Cardiac muscle cell (in vitro differentiated cells and primary cell): ENCODE results near the gene FNDC3B. TPM values are rescaled to one million over a fixed set of nuclear protein-coding genes. Genes with fewer than 3 reads are reported as not detected.
"Not testable (repeated sequence)": the region's sequence is repeated elsewhere in the genome, so short reads cannot be mapped to it uniquely, and the experiment has no call there.

ENCODE experiments used
- DNase-seq, 2 donors: peaks; one replicate each; pipeline versions ENCODE4 v3.0.0 to v3.0.0-alpha.2; 2010 to 2017; ENCODE audit warnings: low read depth in 1 of 2, low spot score in 1 of 2
- H3K27ac ChIP-seq: fragments of 200-600 bp; sonication (generic); 2 replicates; pipeline ENCODE4 v1.5.1; 2016
- H3K27me3 ChIP-seq: fragments of 200-600 bp; sonication (generic); 2 replicates; pipeline ENCODE4 v1.6.0; 2016; ENCODE audit warnings: control low read depth
- H3K36me3 ChIP-seq: fragments of 200-600 bp; sonication (generic); 2 replicates; pipeline ENCODE4 v1.5.1; 2016; ENCODE audit warnings: control low read depth
- H3K4me1 ChIP-seq: fragments of 200-600 bp; sonication (generic); 2 replicates; pipeline ENCODE4 v1.8.1; 2017; ENCODE audit warnings: low read depth, mild to moderate bottlenecking, mixed run types
- H3K4me3 ChIP-seq: fragments of 200-600 bp; sonication (generic); 2 replicates; pipeline ENCODE4 v1.5.1; 2016; ENCODE audit warnings: mild to moderate bottlenecking
- H3K9me3 ChIP-seq: fragments of 200-600 bp; sonication (generic); 2 replicates; pipeline ENCODE4 v1.5.1; 2017; ENCODE audit warnings: low read depth, mild to moderate bottlenecking, control low read depth
- CTCF ChIP-seq: IDR thresholded peaks from 2 replicates; pipeline ENCODE4 v1.5.1; 2012; ENCODE audit warnings: low read depth, mild to moderate bottlenecking, low read length
- polyA plus RNA-seq: library from polyadenylated mRNA; unstranded; fragments of >200 nt; fragmentation: Nextera tagmentation; extraction: Ambion mirVana; gene quantifications from 2 replicates; pipeline ENCODE4 v1.2.1, GENCODE V29; 2016
- total RNA-seq: library from RNA; depleted of rRNA; stranded (reverse); fragments of >200 nt; gene quantifications from 2 replicates; pipeline ENCODE4 v1.2.3, GENCODE V29; 2016

Gene FNDC3B
- total and polyA plus RNA-seq, 2 experiments from 2014 or later, result 55.2 to 62.3 TPM

DNA sequence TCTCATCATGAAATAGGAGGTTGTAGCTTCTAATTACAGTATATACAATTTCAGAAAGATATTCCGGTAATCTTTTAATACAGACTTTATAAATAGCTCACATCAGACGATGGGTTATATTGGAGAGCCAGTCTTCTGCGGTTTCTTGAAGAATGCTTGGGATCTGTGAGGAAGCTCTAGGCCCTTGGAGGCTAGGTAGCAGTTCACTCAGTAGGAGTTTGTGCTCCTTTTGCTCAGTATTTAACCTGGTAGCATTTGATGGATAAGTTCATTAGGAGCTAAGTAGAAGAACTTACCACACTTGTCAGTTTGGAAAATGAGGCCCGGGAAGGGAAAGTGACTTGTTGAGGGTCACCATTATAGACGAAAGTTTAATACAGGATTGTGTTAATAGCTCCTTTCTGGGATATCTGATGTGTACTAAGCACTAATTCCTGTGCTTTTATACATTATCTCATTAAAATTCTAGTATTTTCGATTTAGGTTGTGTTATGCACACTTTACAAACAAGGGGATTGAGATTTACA, 2.8 kb downstream of the FNDC3B start:
- Histone ChIP-seq H3K27me3 (no peaks in the 10 kb centered on the region), H3K27ac (peak overlapping the region; percentile 58)

DNA sequence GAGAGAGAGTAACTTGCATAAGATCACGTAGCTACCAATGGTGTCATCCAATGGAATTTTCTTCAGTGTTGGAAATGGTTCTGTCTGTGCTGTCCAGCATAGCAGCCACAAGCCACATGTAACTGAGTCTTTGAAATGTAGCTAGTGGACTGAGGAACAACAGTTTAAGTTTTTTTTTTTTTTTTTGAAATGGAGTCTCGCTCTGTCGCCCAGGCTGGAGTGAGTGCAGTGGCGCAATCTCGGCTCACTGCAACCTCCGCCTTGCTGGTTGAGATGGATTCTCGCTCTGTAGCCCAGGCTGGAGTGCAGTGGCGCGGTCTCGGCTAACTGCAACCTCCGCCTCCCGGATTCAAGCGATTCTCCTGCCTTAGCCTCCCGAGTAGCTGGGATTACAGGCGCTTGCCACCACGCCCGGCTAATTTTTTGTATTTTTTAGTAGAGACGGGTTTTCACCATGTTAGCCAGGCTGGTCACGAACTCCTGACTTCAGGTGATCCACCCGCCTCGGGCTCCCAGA, 3.3 kb downstream of the FNDC3B start:
- H3K27ac ChIP-seq, H3K4me3 ChIP-seq, H3K36me3 ChIP-seq, H3K9me3 ChIP-seq, H3K27me3 ChIP-seq: not testable (repeated sequence)
- peaks cover 49% of the 10 kb centered on the region for H3K4me1 ChIP-seq
- peak in 1 of 2 donors; percentile 74 for DNase-seq

More for the DNA sequence above, 2.8 kb downstream of the FNDC3B start:
- DNase-seq, result peak in 1 of 2 donors; percentile 54
- no peaks in the 10 kb centered on the region for H3K36me3 ChIP-seq
- TF ChIP-seq CTCF, result no peak
- H3K4me1 ChIP-seq, result peaks cover 49% of the 10 kb centered on the region
- peak overlapping the region; percentile 88 for H3K4me3 ChIP-seq
- H3K9me3 ChIP-seq, result no peaks in the 10 kb centered on the region

DNA sequence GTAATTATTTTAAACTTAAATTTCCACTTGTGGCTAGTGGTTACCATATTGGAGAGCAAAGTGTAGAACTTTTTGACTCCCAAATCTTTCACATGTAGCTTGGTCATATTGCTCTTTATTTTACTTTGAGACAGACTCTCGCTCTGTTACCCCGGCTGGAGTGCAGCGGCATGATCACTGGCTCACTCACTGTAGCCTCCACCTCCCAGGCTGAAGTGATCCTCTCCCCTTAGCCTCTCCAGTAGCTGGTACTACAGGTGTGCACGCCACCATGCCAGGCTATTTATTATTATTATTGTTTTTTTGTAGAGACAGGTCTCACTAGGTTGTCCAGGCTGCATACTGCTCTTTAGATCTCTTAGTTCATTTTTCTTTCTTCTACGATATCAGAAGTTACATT, 3.9 kb downstream of the FNDC3B start:
- Histone ChIP-seq H3K9me3 (no peaks in the 10 kb centered on the region), H3K27me3 (no peaks in the 10 kb centered on the region), H3K27ac (peak overlapping the region; percentile 40), H3K4me3 (no peak overlapping the region), H3K4me1 (peaks cover 49% of the 10 kb centered on the region), H3K36me3 (no peaks in the 10 kb centered on the region)
- TF ChIP-seq CTCF, result no peak
- no peak for DNase-seq

DNA sequence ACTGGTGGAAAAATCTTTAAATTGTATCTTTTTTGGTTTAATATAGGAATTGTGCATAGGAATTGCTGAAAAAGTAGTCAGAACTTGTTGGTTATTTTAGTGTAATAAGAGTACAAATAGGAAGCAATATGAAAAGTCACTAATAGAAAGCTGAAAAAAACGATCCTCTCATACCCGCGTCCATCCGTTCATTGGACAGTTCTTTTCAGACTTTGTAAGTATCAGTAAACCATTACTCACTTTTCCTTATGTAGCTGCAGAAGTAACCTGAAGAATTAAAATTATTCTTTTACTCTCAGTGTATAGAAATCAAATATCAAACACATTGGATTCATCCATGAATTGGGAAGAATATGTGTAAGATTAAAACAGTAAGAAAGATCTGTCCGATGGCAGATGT, 4.4 kb downstream of the FNDC3B start:
- H3K9me3 ChIP-seq, result no peaks in the 10 kb centered on the region
- H3K4me3 ChIP-seq, result no peak overlapping the region
- H3K27me3 ChIP-seq, result no peaks in the 10 kb centered on the region
- no peak for DNase-seq
- no peaks in the 10 kb centered on the region for H3K36me3 ChIP-seq
- TF ChIP-seq CTCF, result no peak
- H3K27ac ChIP-seq, result peak overlapping the region; percentile 40
- peaks cover 45% of the 10 kb centered on the region for H3K4me1 ChIP-seq

- no peak overlapping the region for H3K4me3 ChIP-seq
- peaks cover 41% of the 10 kb centered on the region for H3K4me1 ChIP-seq
- H3K9me3 ChIP-seq, result no peaks in the 10 kb centered on the region
- H3K36me3 ChIP-seq, result peaks cover 3% of the 10 kb centered on the region
- no peak for DNase-seq
- H3K27me3 ChIP-seq, result no peaks in the 10 kb centered on the region
- no peak for TF ChIP-seq CTCF
- peak overlapping the region; percentile 84 for H3K27ac ChIP-seq
Observed at GRCh38 chr3:172044833-172045585, 5.6 kb downstream of the FNDC3B start.

DNA sequence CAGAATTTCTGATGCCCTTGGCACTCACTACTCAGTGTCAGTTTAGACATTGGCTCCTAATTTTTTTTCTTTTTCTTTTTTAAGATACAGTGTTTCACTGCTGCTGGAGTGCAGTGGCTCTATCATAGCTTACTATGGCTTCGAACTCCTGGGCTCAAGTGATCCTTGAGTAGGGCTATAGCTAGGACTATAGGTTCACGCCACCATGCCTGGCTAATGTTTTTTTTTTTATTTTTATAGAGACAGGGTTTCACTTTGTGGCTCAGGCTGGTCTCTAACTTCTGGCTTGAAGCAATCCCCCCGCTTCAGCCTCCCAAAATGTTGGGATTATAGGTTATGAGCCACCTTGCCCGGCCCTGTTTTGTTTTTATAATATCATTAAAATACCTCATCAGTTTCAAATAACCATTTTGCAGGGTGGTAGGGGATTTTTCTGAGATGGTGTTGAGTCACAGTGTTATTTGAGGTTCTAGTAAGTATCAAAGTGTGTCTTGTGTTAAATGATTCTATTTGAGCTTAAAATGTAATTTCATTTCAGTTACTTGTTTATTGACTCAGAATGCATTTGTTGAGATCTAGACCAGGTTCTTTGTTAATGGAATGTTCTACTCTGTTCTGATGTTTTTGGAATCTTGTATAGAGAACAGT, 7.0 kb downstream of the FNDC3B start:
- Histone ChIP-seq H3K27ac (peak overlapping the region; percentile 49), H3K4me1 (peaks cover 41% of the 10 kb centered on the region), H3K27me3 (no peaks in the 10 kb centered on the region), H3K9me3 (no peaks in the 10 kb centered on the region), H3K4me3 (no peak overlapping the region), H3K36me3 (peaks cover 3% of the 10 kb centered on the region)
- no peak for TF ChIP-seq CTCF
- no peak for DNase-seq
